GM12873 (cell line): ENCODE data around the gene HCN4.

Experiments
- CTCF ChIP-seq: IDR thresholded peaks from 2 replicates; pipeline ENCODE4 v1.5.1; 2012; ENCODE audit warnings: low read depth, mild to moderate bottlenecking, moderate library complexity, low read length, control low read depth; ENCODE audit not compliant: insufficient read depth; ENCODE audit errors: missing control alignments

Gene HCN4

GRCh38 chr15:73386886-73387506 is 18.2 kb upstream of the HCN4 start:
- TF ChIP-seq CTCF: no peak

- TF ChIP-seq CTCF: no peak
Measured at GRCh38 chr15:73386238-73386637, 17.5 kb upstream of the HCN4 start.

- TF ChIP-seq CTCF: no peak
Measured at GRCh38 chr15:73385205-73385604, 16.4 kb upstream of the HCN4 start.

- no peak for TF ChIP-seq CTCF
Measured at GRCh38 chr15:73383310-73384189, 14.8 kb upstream of the HCN4 start.

GRCh38 chr15:73382115-73382514 is 13.4 kb upstream of the HCN4 start:
- TF ChIP-seq CTCF: no peak

GRCh38 chr15:73380661-73381060 is 11.9 kb upstream of the HCN4 start:
- TF ChIP-seq CTCF: no peak

- TF ChIP-seq CTCF: no peak
Measured at GRCh38 chr15:73378089-73378488, 9.3 kb upstream of the HCN4 start.
